ENCODE measurements around the gene SLC1A1.
"Not testable (repeated sequence)": the region's sequence is repeated elsewhere in the genome, so short reads cannot be mapped to it uniquely, and the experiment has no call there.

The SLC1A1 gene

GRCh38 chr9:4538621-4539020, 48.4 kb downstream of the SLC1A1 start:
- H3K4me3 ChIP-seq (ENCODE audit: low read depth, low read length): no peak overlapping the region
- TF ChIP-seq CTCF (conservative IDR thresholded peaks at IDR 0.05; ENCODE audit: low read depth, low read length): no peak
- no peak for DNase-seq (ENCODE audit: low read depth)

DNA sequence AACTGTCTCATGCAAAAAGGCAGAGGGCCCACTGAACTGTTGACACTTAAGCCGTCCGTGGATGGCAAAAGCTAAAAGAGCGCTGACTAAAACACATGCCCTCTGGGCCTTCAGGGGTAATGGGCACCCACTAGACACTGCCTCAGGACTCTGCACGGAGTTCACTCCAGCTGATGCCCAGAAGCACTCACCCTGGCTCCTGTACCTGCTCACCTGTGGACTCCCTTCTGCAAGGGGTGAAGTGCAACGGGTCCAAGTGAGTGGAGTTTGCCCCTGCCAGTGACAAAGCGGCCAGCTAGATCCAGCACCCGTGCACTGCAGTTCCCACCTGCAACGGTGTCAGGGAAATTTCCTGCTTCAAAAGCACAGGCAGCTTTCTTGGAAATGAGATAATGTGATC, 50.2 kb downstream of the SLC1A1 start:
- TF ChIP-seq CTCF (conservative IDR thresholded peaks at IDR 0.05; ENCODE audit: low read depth, low read length): no peak
- no peak overlapping the region for H3K4me3 ChIP-seq (ENCODE audit: low read depth, low read length)
- no peak for DNase-seq (ENCODE audit: low read depth)

GRCh38 chr9:4541281-4541680, 51.0 kb downstream of the SLC1A1 start:
- no peak for TF ChIP-seq CTCF (conservative IDR thresholded peaks at IDR 0.05; ENCODE audit: low read depth, low read length)
- no peak overlapping the region for H3K4me3 ChIP-seq (ENCODE audit: low read depth, low read length)
- no peak for DNase-seq (ENCODE audit: low read depth)

DNA sequence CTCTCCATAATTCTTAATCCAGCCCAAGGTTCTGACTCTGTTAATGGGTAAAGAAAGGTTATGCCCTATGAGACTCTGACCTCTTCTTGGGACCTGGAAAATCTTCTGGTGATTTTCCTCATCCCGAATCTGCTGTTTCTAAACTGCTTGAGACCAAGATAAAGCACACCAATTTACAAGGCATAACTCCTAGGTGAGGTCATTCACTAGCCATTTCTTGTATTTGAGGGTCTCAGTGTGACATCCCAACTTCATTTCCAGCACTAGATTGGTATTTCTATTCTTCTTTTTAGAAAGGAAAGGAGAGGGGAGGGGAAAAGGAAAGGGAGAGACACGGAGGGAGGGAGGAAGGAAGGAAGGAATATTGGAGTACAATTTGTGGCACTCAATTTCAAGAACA, 51.6 kb downstream of the SLC1A1 start:
- no peak for TF ChIP-seq CTCF (conservative IDR thresholded peaks at IDR 0.05; ENCODE audit: low read depth, low read length)
- no peak overlapping the region for H3K4me3 ChIP-seq (ENCODE audit: low read depth, low read length)
- DNase-seq (ENCODE audit: low read depth): no peak

- DNase-seq (ENCODE audit: low read depth); H3K4me3 ChIP-seq (ENCODE audit: low read depth, low read length): not testable (repeated sequence)
Observed at GRCh38 chr9:4544714-4545113, 54.4 kb downstream of the SLC1A1 start.

GRCh38 chr9:4547016-4547415, 56.7 kb downstream of the SLC1A1 start:
- DNase-seq (ENCODE audit: low read depth): peak; percentile 85
- no peak overlapping the region for H3K4me3 ChIP-seq (ENCODE audit: low read depth, low read length)
- TF ChIP-seq CTCF (conservative IDR thresholded peaks at IDR 0.05; ENCODE audit: low read depth, low read length): no peak

DNA sequence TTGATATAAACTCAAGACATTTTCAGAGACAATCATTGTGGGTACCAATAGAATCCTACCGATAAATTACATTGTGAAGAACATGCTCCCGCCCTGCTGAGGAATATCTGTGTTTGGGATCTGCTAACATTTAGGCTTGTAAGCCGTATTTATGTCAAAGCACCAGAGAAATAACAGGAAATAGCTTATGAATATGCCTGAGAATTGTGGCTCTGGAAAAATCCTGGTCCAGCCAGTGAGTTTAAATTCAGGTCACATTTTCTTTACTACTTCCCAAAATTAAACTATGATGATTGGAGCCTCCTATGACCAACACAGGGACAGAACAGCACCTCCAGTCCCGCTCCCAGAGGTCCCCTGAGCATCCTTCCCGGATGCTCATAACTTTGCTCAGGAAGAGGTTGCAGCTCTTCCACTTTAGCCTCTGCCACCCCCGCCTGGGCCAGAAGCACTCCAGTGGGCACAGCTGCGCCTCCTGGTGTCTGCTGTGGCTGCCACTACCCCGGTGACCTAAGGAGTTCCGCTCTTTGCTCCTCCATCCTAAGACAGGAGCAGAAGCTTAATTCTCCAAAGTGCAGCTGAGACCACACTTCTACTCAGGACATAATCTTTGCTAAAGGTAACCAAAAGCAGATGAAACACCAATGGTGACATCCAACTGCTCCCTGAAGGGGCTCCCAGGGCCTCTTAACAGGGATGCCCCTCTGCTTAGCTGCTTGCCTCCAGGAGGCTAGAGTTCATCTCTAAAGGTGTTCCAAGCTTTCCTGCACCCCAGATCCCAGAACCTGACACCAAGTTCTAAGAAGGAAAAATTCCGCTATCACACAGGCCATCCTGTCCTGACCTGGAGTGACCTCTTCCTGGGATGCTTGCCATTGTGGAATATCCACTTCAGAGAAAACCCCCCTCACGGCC, 58.8 kb downstream of the SLC1A1 start:
- DNase-seq (ENCODE audit: low read depth): no peak
- H3K4me3 ChIP-seq (ENCODE audit: low read depth, low read length): no peak overlapping the region
- peak; percentile 41 for TF ChIP-seq CTCF (conservative IDR thresholded peaks at IDR 0.05; ENCODE audit: low read depth, low read length)

All from choroid plexus epithelial cell (primary cell).